WTC11 (cell line): ENCODE results near the gene TMC3. TPM values are rescaled to one million over a fixed set of nuclear protein-coding genes. Genes with fewer than 3 reads are reported as not detected.

Experiments used
- ATAC-seq: fragments of 200-7000 bp; cut with Tn5 transposase; 2 replicates; pipeline ENCODE4 v1.10.0; 2021; ENCODE audit warnings: mild to moderate bottlenecking, moderate library complexity
- CTCF ChIA-PET: fragments of 300-600 bp; sonication (Branson Sonifier 250); formaldehyde crosslinking; loops from one replicate; lab custom pipeline; 2021; ENCODE audit warnings: antibody characterized with exemption; lab: Charles Lee
- POLR2A ChIA-PET: fragments of 350-600 bp; sonication (Branson Sonifier 250); formaldehyde crosslinking; loops from one replicate; lab custom pipeline; 2021; ENCODE audit warnings: antibody characterized with exemption; lab: Charles Lee
- DNase-seq: peaks from one replicate; pipeline ENCODE4 v3.0.0; 2021; ENCODE audit warnings: low spot score
- H3K27ac Mint-ChIP-seq: 2 replicates; pipeline ENCODE4 v1.8.0; 2021; ENCODE audit warnings: mixed read lengths
- H3K27me3 Mint-ChIP-seq: 2 replicates; pipeline ENCODE4 v1.8.0; 2021; ENCODE audit warnings: low read depth, mild to moderate bottlenecking, moderate library complexity, mixed read lengths
- H3K36me3 Mint-ChIP-seq: 2 replicates; pipeline ENCODE4 v1.8.0; 2021; ENCODE audit warnings: mixed read lengths
- H3K4me1 Mint-ChIP-seq: 2 replicates; pipeline ENCODE4 v1.8.0; 2022; ENCODE audit warnings: mixed read lengths
- H3K4me3 Mint-ChIP-seq: 2 replicates; pipeline ENCODE4 v1.8.0; 2021; ENCODE audit warnings: mild to moderate bottlenecking, moderate library complexity, mixed read lengths
- H3K9me3 Mint-ChIP-seq: 2 replicates; pipeline ENCODE4 v1.8.0; 2021; ENCODE audit warnings: mixed read lengths
- AR ChIP-seq: fragments of 250-450 bp; sonication (Bioruptor Pico); IDR thresholded peaks from 2 replicates; pipeline ENCODE4 v1.9.0; 2021; ENCODE audit warnings: mild to moderate bottlenecking
- ARID4B ChIP-seq: sonication (generic); formaldehyde crosslinking; IDR thresholded peaks from 2 replicates; pipeline ENCODE4 v1.8.0; 2023; ENCODE audit warnings: missing genetic modification reagents, mild to moderate bottlenecking, borderline replicate concordance
- FOXJ3 ChIP-seq: sonication (generic); formaldehyde crosslinking; IDR thresholded peaks from 2 replicates; pipeline ENCODE4 v1.9.0; 2021; ENCODE audit warnings: missing genetic modification reagents, mild to moderate bottlenecking, borderline replicate concordance
- HMGXB4 ChIP-seq: sonication (generic); formaldehyde crosslinking; IDR thresholded peaks from 2 replicates; pipeline ENCODE4 v1.8.1; 2023; ENCODE audit warnings: mild to moderate bottlenecking, moderate library complexity, missing genetic modification reagents
- MAX ChIP-seq: sonication (generic); formaldehyde crosslinking; IDR thresholded peaks from 2 replicates; pipeline ENCODE4 v1.8.0; 2022; ENCODE audit warnings: mild to moderate bottlenecking, missing genetic modification reagents
- NR1H2 ChIP-seq: sonication (generic); formaldehyde crosslinking; IDR thresholded peaks from 2 replicates; pipeline ENCODE4 v1.9.0; 2021; ENCODE audit warnings: mild to moderate bottlenecking, moderate library complexity, missing genetic modification reagents
- OVOL2 ChIP-seq: fragments of 250-450 bp; sonication (Bioruptor Pico); IDR thresholded peaks from 2 replicates; pipeline ENCODE4 v1.9.0; 2021; ENCODE audit warnings: mild to moderate bottlenecking, borderline replicate concordance
- PRRX2 ChIP-seq: fragments of 250-450 bp; sonication (Bioruptor Pico); IDR thresholded peaks from 2 replicates; pipeline ENCODE4 v1.8.0; 2021; ENCODE audit warnings: mild to moderate bottlenecking
- SMAD3 ChIP-seq: sonication (generic); formaldehyde crosslinking; IDR thresholded peaks from 2 replicates; pipeline ENCODE4 v1.8.0; 2022; ENCODE audit warnings: missing genetic modification reagents, mild to moderate bottlenecking, borderline replicate concordance
- SOX15 ChIP-seq: fragments of 250-450 bp; sonication (Bioruptor Pico); IDR thresholded peaks from 2 replicates; pipeline ENCODE4 v1.9.0; 2021; ENCODE audit warnings: mild to moderate bottlenecking
- USF1 ChIP-seq: sonication (generic); formaldehyde crosslinking; IDR thresholded peaks from 2 replicates; pipeline ENCODE4 v1.8.0; 2022; ENCODE audit warnings: mild to moderate bottlenecking, missing genetic modification reagents
- ZBTB43 ChIP-seq: sonication (generic); formaldehyde crosslinking; IDR thresholded peaks from 2 replicates; pipeline ENCODE4 v1.8.1; 2023; ENCODE audit warnings: mild to moderate bottlenecking, missing genetic modification reagents
- ZNF138 ChIP-seq: sonication (generic); formaldehyde crosslinking; conservative IDR thresholded peaks from 2 replicates; pipeline ENCODE4 v1.8.1; 2022; ENCODE audit warnings: mild to moderate bottlenecking, moderate library complexity, missing genetic modification reagents
- ZNF281 ChIP-seq: sonication (generic); formaldehyde crosslinking; IDR thresholded peaks from 2 replicates; pipeline ENCODE4 v1.8.0; 2023; ENCODE audit warnings: mild to moderate bottlenecking, missing genetic modification reagents
- ZNF671 ChIP-seq: fragments of 250-450 bp; sonication (Bioruptor Pico); IDR thresholded peaks from 2 replicates; pipeline ENCODE4 v1.8.0; 2021; ENCODE audit warnings: mild to moderate bottlenecking
- total RNA-seq: library from RNA; stranded (reverse); gene quantifications from 3 replicates; pipeline ENCODE4 v1.2.3, GENCODE V29; 2021

Gene TMC3
- total RNA-seq, 1 experiment from 2014 or later: not detected

- H3K27ac Mint-ChIP-seq: no peak overlapping the region
- H3K36me3 Mint-ChIP-seq: peaks cover 9% of the 10 kb centered on the region
- peaks cover 13% of the 10 kb centered on the region for H3K9me3 Mint-ChIP-seq
- ChIA-PET CTCF (interaction anchor here (0.6 to 2.3 kb wide), 4 partner anchors 23 to 122 kb away, joined by 3 to 12 read pairs (median 6); no protein-coding TSS in a partner anchor), POLR2A (no interaction called here)
- H3K27me3 Mint-ChIP-seq: no peaks in the 10 kb centered on the region
- DNase-seq (no peak), ATAC-seq (no peak)
- no peak for TF ChIP-seq OVOL2 (CRISPR knock-in tag)
- no peak for TF ChIP-seq ZNF281 (CRISPR knock-in tag)
- no peak for TF ChIP-seq FOXJ3 (CRISPR knock-in tag)
- no peak for TF ChIP-seq MAX (CRISPR knock-in tag)
- no peak for TF ChIP-seq SOX15 (CRISPR knock-in tag)
- TF ChIP-seq PRRX2 (CRISPR knock-in tag): no peak
- no peak for TF ChIP-seq ZBTB43
- TF ChIP-seq NR1H2: no peak
- TF ChIP-seq AR: no peak
- no peak for TF ChIP-seq ARID4B (CRISPR knock-in tag)
- no peak for TF ChIP-seq HMGXB4 (CRISPR knock-in tag)
- no peak for TF ChIP-seq SMAD3 (CRISPR knock-in tag)
- no peak for TF ChIP-seq ZNF671 (CRISPR knock-in tag)
- no peak for TF ChIP-seq USF1
- no peak for TF ChIP-seq ZNF138 (CRISPR knock-in tag)
- no peaks in the 10 kb centered on the region for H3K4me1 Mint-ChIP-seq
- H3K4me3 Mint-ChIP-seq: no peak overlapping the region
Measured at GRCh38 chr15:81387621-81388435, 13.8 kb upstream of the TMC3 start.
